PFSK-1 (cell line): ENCODE measurements around the gene HOXA9.

Experiments
- FOXP2 ChIP-seq: optimal IDR thresholded peaks from 2 replicates; pipeline ENCODE3; 2011; ENCODE audit warnings: borderline replicate concordance, control low read depth, inconsistent platforms; ENCODE audit not compliant: insufficient read depth; ENCODE audit errors: extremely low read length, extremely low read depth
- POLR2AphosphoS5 ChIP-seq: IDR thresholded peaks from 2 replicates; pipeline ENCODE4 v1.6.1; 2012; ENCODE audit warnings: low read depth, mild to moderate bottlenecking, control low read depth, low read length, moderate library complexity
- SIN3A ChIP-seq: IDR thresholded peaks from 2 replicates; pipeline ENCODE4 v1.6.1; 2012; ENCODE audit warnings: mild to moderate bottlenecking, low read length, moderate library complexity, borderline replicate concordance; ENCODE audit not compliant: insufficient read depth
- TAF1 ChIP-seq: IDR thresholded peaks from 2 replicates; pipeline ENCODE4 v1.6.1; 2012; ENCODE audit warnings: low read length, control low read depth, borderline replicate concordance; ENCODE audit not compliant: insufficient read depth
- TF ChIP-seq, protein P1 (sequence below), 2 experiments: IDR thresholded peaks; 2 replicates each; pipeline versions ENCODE4 v1.6.1 to v1.8.0; 2011 to 2012; ENCODE audit warnings: low read depth in 2 of 2, low read length in 2 of 2, control low read depth in 1 of 2, inconsistent platforms in 1 of 2, mild to moderate bottlenecking in 1 of 2, moderate library complexity in 1 of 2; ENCODE audit not compliant: insufficient read depth in 1 of 2

DNA sequence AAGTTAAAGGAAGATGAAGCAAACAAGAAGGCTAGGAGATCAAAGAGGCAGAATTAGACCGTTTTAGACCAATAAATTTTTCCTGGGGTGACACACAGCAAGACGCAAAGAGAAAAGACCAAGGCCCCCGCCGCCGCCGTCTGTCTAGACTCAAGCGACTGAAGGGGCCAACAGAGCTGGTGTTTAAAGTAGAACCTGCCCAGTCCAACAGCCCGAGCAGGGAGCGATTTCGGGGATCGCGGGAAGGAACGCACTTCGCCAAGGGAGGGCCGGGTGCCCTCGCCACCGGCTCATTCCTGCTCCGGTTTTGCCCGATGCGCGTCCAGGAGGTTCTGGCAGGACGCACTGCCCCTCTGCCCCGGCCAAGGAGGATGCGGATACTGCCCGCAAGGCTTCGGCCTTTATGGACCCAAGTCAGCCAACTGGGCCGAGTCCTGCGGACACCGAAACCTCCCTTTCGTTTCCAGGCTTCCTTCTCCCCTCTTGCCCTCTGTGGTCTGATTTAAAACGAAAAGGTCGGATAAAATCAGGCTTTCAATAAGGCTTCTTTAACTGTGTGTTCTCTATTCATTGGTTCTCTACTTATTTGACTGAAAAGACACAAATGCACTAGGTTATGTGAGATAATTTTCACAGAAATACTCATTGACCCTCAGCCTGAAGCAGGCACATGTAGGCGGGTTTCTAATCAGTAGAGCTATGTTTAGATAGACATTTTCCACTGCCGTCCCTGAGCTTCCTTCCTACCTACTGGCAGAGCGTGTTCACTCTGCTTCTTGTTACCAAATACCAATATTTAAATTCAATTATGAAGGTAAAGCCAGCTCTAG, 6.7 kb downstream of the HOXA9 start:
- TF ChIP-seq, protein P1, sequence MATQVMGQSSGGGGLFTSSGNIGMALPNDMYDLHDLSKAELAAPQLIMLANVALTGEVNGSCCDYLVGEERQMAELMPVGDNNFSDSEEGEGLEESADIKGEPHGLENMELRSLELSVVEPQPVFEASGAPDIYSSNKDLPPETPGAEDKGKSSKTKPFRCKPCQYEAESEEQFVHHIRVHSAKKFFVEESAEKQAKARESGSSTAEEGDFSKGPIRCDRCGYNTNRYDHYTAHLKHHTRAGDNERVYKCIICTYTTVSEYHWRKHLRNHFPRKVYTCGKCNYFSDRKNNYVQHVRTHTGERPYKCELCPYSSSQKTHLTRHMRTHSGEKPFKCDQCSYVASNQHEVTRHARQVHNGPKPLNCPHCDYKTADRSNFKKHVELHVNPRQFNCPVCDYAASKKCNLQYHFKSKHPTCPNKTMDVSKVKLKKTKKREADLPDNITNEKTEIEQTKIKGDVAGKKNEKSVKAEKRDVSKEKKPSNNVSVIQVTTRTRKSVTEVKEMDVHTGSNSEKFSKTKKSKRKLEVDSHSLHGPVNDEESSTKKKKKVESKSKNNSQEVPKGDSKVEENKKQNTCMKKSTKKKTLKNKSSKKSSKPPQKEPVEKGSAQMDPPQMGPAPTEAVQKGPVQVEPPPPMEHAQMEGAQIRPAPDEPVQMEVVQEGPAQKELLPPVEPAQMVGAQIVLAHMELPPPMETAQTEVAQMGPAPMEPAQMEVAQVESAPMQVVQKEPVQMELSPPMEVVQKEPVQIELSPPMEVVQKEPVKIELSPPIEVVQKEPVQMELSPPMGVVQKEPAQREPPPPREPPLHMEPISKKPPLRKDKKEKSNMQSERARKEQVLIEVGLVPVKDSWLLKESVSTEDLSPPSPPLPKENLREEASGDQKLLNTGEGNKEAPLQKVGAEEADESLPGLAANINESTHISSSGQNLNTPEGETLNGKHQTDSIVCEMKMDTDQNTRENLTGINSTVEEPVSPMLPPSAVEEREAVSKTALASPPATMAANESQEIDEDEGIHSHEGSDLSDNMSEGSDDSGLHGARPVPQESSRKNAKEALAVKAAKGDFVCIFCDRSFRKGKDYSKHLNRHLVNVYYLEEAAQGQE (IDR thresholded peaks at IDR 0.05; ENCODE audit: insufficient read depth in 1 of 2, low read depth in 2 of 2, low read length in 2 of 2) = no peak
- TF ChIP-seq SIN3A (no peak), POLR2AphosphoS5 (no peak), TAF1 (no peak), FOXP2 (no peak)
